Thymus (tissue), 11 donors: ENCODE results near the gene ZNF436. TPM values are rescaled to one million over a fixed set of nuclear protein-coding genes. Genes with fewer than 3 reads are reported as not detected.
"Not testable (repeated sequence)": the region's sequence is repeated elsewhere in the genome, so short reads cannot be mapped to it uniquely, and the experiment has no call there.

Experiments used
- DNase-seq, 9 donors: peaks; one replicate each; pipeline ENCODE4 v3.0.0-alpha.2; 2013; ENCODE audit warnings: low spot score in 9 of 9, low read depth in 6 of 9, missing footprints in 1 of 9
- H3K27ac ChIP-seq, 2 donors: one replicate each; pipeline ENCODE4 v1.5.1; 2013; ENCODE audit warnings: control low read depth in 1 of 2, low read depth in 1 of 2, low read length in 1 of 2, mild to moderate bottlenecking in 1 of 2, moderate library complexity in 1 of 2
- H3K27me3 ChIP-seq, 2 donors: one replicate each; pipeline ENCODE4 v1.5.1; 2013; ENCODE audit warnings: low read length in 1 of 2; ENCODE audit not compliant: control insufficient read depth in 2 of 2, insufficient read depth in 1 of 2
- H3K36me3 ChIP-seq, 2 donors: one replicate each; pipeline ENCODE4 v1.5.1; 2013; ENCODE audit warnings: low read length in 1 of 2, mild to moderate bottlenecking in 1 of 2, moderate library complexity in 1 of 2; ENCODE audit not compliant: control insufficient read depth in 2 of 2, insufficient read depth in 2 of 2
- H3K4me1 ChIP-seq, 2 donors: one replicate each; pipeline ENCODE4 v1.5.1; 2013; ENCODE audit warnings: low read length in 2 of 2; ENCODE audit not compliant: control insufficient read depth in 2 of 2, insufficient read depth in 2 of 2
- H3K4me3 ChIP-seq, 2 donors: one replicate each; pipeline ENCODE4 v1.5.1; 2013; ENCODE audit warnings: low read length in 2 of 2, control low read depth in 1 of 2, mild to moderate bottlenecking in 1 of 2
- H3K9me3 ChIP-seq, 2 donors: one replicate each; pipeline ENCODE4 v1.5.1; 2013; ENCODE audit warnings: low read length in 1 of 2, mild to moderate bottlenecking in 1 of 2; ENCODE audit not compliant: control insufficient read depth in 2 of 2, insufficient read depth in 1 of 2
- WGBS: extraction: QIAGEN DNeasy Blood & Tissue Kit; methylation state at CpG from one replicate; pipeline ENCODE4 v1.1.7; 2013; 5-methylcytosine and 5-hydroxymethylcytosine counted together
- polyA plus RNA-seq: library from polyadenylated mRNA; stranded (reverse); fragments of 200-250 nt; gene quantifications from one replicate; pipeline ENCODE4 v1.2.3, GENCODE V29; 2013
- total RNA-seq: library from RNA; stranded (reverse); fragments of 120-200 nt; gene quantifications from one replicate; pipeline ENCODE4 v1.2.4, GENCODE V29; 2013
- donor health status: healthy.

The ZNF436 gene
- total and polyA plus RNA-seq, 2 donors, result 6.6 to 11.4 TPM

GRCh38 chr1:23322770-23323169, 46.9 kb downstream of the ZNF436 start:
- Histone ChIP-seq H3K27ac (no peak overlapping the region), H3K27me3 (no peaks in the 10 kb centered on the region), H3K9me3 (no peaks in the 10 kb centered on the region), H3K4me1 (no peaks in the 10 kb centered on the region), H3K36me3 (peaks cover 34 to 67% of the 10 kb centered on the region in 2 donors), H3K4me3 (no peak overlapping the region)
- 74% methylated on average over 1 of the region's 1 CpG for WGBS
- DNase-seq, result no peak

- H3K4me3 ChIP-seq, H3K27ac ChIP-seq, DNase-seq, H3K27me3 ChIP-seq, H3K4me1 ChIP-seq, H3K9me3 ChIP-seq: not testable (repeated sequence)
- 97% methylated on average over 7 of the region's 7 CpGs for WGBS
- peaks cover 18 to 61% of the 10 kb centered on the region in 2 donors for H3K36me3 ChIP-seq
These were observed 59.4 kb downstream of the ZNF436 start for GRCh38 chr1:23310280-23310679.

Other genes starting within 250 kb of the ZNF436 start
- 9.3 TPM for gene LUZP1, start 201.0 kb downstream of the ZNF436 start, total RNA-seq
- gene LUZP1, start 201.0 kb downstream of the ZNF436 start, polyA plus RNA-seq, result 5.5 TPM
- not detected for gene HTR1D, start 152.3 kb downstream of the ZNF436 start, total RNA-seq
- 0.07 TPM for gene HTR1D, start 152.3 kb downstream of the ZNF436 start, polyA plus RNA-seq
- 168 TPM for gene HNRNPR, start 25.6 kb downstream of the ZNF436 start, total RNA-seq
- gene HNRNPR, start 25.6 kb downstream of the ZNF436 start, polyA plus RNA-seq, result 119 TPM
- 3.0 TPM for gene TCEA3, start 54.9 kb upstream of the ZNF436 start, total RNA-seq
- 5.5 TPM for gene TCEA3, start 54.9 kb upstream of the ZNF436 start, polyA plus RNA-seq
- gene ASAP3, start 114.3 kb upstream of the ZNF436 start, total RNA-seq, result 4.1 TPM
- 10.4 TPM for gene ASAP3, start 114.3 kb upstream of the ZNF436 start, polyA plus RNA-seq
- 28.8 TPM for gene E2F2, start 161.4 kb upstream of the ZNF436 start, total RNA-seq
- 2.0 TPM for gene E2F2, start 161.4 kb upstream of the ZNF436 start, polyA plus RNA-seq
- 255 TPM for gene ID3, start 189.7 kb upstream of the ZNF436 start, total RNA-seq
- gene ID3, start 189.7 kb upstream of the ZNF436 start, polyA plus RNA-seq, result 131 TPM